H9 (cell line): ENCODE data around the gene NRP2. TPM values are rescaled to one million over a fixed set of nuclear protein-coding genes. Genes with fewer than 3 reads are reported as not detected.

Experiments
- DNase-seq: peaks from one replicate; pipeline ENCODE4 v3.0.0-alpha.2; 2017
- H2AFZ ChIP-seq: one replicate; pipeline ENCODE4 v1.6.1; 2013; ENCODE audit warnings: mild to moderate bottlenecking, low read length, control low read depth, moderate library complexity
- H2AK5ac ChIP-seq: 2 replicates; pipeline ENCODE4 v1.6.1; 2013; ENCODE audit warnings: low read length, control low read depth, mixed read lengths; ENCODE audit not compliant: insufficient read length
- H2BK120ac ChIP-seq: one replicate; pipeline ENCODE4 v1.6.1; 2013; ENCODE audit warnings: low read depth, mild to moderate bottlenecking, low read length, control low read depth, inconsistent platforms; ENCODE audit not compliant: poor library complexity, severe bottlenecking
- H2BK12ac ChIP-seq: 2 replicates; pipeline ENCODE4 v1.6.1; 2013; ENCODE audit warnings: low read length, control low read depth, mixed read lengths, low read depth; ENCODE audit not compliant: insufficient read length
- H2BK15ac ChIP-seq: 2 replicates; pipeline ENCODE4 v1.6.1; 2013; ENCODE audit warnings: low read depth, low read length, control low read depth
- H2BK20ac ChIP-seq: one replicate; pipeline ENCODE4 v1.6.1; 2013; ENCODE audit warnings: low read depth, mild to moderate bottlenecking, low read length, control low read depth, inconsistent platforms; ENCODE audit not compliant: poor library complexity, severe bottlenecking
- H2BK5ac ChIP-seq: 2 replicates; pipeline ENCODE4 v1.6.1; 2013; ENCODE audit warnings: low read length, control low read depth, mixed read lengths; ENCODE audit not compliant: insufficient read length
- H3K14ac ChIP-seq: 2 replicates; pipeline ENCODE4 v1.6.1; 2013; ENCODE audit warnings: low read length, control low read depth; ENCODE audit not compliant: insufficient read depth
- H3K18ac ChIP-seq: 2 replicates; pipeline ENCODE4 v1.6.1; 2013; ENCODE audit warnings: low read depth, mild to moderate bottlenecking, mixed read lengths, low read length, control low read depth; ENCODE audit not compliant: insufficient read length
- H3K23ac ChIP-seq: 2 replicates; pipeline ENCODE4 v1.6.1; 2013; ENCODE audit warnings: low read length, control low read depth, mixed read lengths, low read depth; ENCODE audit not compliant: insufficient read length
- H3K23me2 ChIP-seq: 2 replicates; pipeline ENCODE4 v1.6.1; 2013; ENCODE audit warnings: low read depth, mild to moderate bottlenecking, mixed read lengths, low read length, control low read depth; ENCODE audit not compliant: insufficient read length, poor library complexity, severe bottlenecking
- H3K27ac ChIP-seq: 2 replicates; pipeline ENCODE4 v1.5.1; 2013; ENCODE audit warnings: low read length, control low read depth, mixed read lengths, low read depth; ENCODE audit not compliant: insufficient read length
- H3K27me3 ChIP-seq: 2 replicates; pipeline ENCODE4 v1.6.1; 2013; ENCODE audit warnings: low read length, control low read depth, inconsistent platforms; ENCODE audit not compliant: insufficient read depth
- H3K4ac ChIP-seq: 2 replicates; pipeline ENCODE4 v1.6.1; 2013; ENCODE audit warnings: low read depth, mild to moderate bottlenecking, control low read depth, inconsistent platforms, low read length, moderate library complexity
- H3K4me1 ChIP-seq: 2 replicates; pipeline ENCODE4 v1.6.1; 2013; ENCODE audit warnings: low read length, control low read depth, inconsistent platforms; ENCODE audit not compliant: insufficient read depth
- H3K4me2 ChIP-seq: 2 replicates; pipeline ENCODE4 v1.6.1; 2013; ENCODE audit warnings: low read length, control low read depth, mixed read lengths; ENCODE audit not compliant: insufficient read length, insufficient read depth
- H3K56ac ChIP-seq: 2 replicates; pipeline ENCODE4 v1.6.1; 2013; ENCODE audit warnings: low read depth, mild to moderate bottlenecking, mixed read lengths, low read length, control low read depth; ENCODE audit not compliant: insufficient read length
- H3K79me1 ChIP-seq: 2 replicates; pipeline ENCODE4 v1.6.1; 2013; ENCODE audit warnings: low read depth, mild to moderate bottlenecking, moderate library complexity, low read length, control low read depth, inconsistent platforms; ENCODE audit not compliant: insufficient read depth, poor library complexity, severe bottlenecking
- H3K79me2 ChIP-seq: 2 replicates; pipeline ENCODE4 v1.6.1; 2013; ENCODE audit warnings: low read length, control low read depth, inconsistent platforms; ENCODE audit not compliant: insufficient read depth
- H3K9ac ChIP-seq: 2 replicates; pipeline ENCODE4 v1.6.1; 2013; ENCODE audit warnings: low read length, control low read depth, mixed read lengths; ENCODE audit not compliant: insufficient read length; ENCODE audit errors: extremely low read depth
- H3K9me3 ChIP-seq: one replicate; pipeline ENCODE4 v1.6.1; 2013; ENCODE audit warnings: low read depth, low read length, inconsistent platforms; ENCODE audit not compliant: control insufficient read depth
- H3T11ph ChIP-seq: one replicate; pipeline ENCODE4 v1.6.1; 2013; ENCODE audit warnings: mild to moderate bottlenecking, low read length, control low read depth, inconsistent platforms
- H4K20me1 ChIP-seq: one replicate; pipeline ENCODE4 v1.6.1; 2013; ENCODE audit not compliant: control insufficient read depth, insufficient read length, insufficient read depth
- H4K5ac ChIP-seq: 2 replicates; pipeline ENCODE4 v1.6.1; 2013; ENCODE audit warnings: low read depth, mild to moderate bottlenecking, mixed read lengths, low read length, control low read depth; ENCODE audit not compliant: insufficient read length
- H4K8ac ChIP-seq: replicated peaks from 2 replicates; pipeline ENCODE4 v1.6.1; 2013; ENCODE audit warnings: low read length, control low read depth, mixed read lengths, low read depth; ENCODE audit not compliant: insufficient read length
- H4K91ac ChIP-seq: 2 replicates; pipeline ENCODE4 v1.6.1; 2013; ENCODE audit warnings: low read depth, mild to moderate bottlenecking, moderate library complexity, mixed read lengths, low read length, control low read depth; ENCODE audit not compliant: insufficient read length
- H3K27ac Mint-ChIP-seq, 3 experiments: 2 replicates in 2 of 3; 3 replicates in 1 of 3; pipeline ENCODE4 v1.8.0; 2020 to 2021; ENCODE audit warnings: mixed read lengths in 3 of 3, mild to moderate bottlenecking in 1 of 3, moderate library complexity in 1 of 3
- H3K27me3 Mint-ChIP-seq: 2 replicates; pipeline ENCODE4 v1.8.0; 2021; ENCODE audit warnings: low read depth, mild to moderate bottlenecking, moderate library complexity, mixed read lengths
- H3K36me3 Mint-ChIP-seq, 3 experiments: 2 replicates in 2 of 3; 3 replicates in 1 of 3; pipeline ENCODE4 v1.8.0; 2020 to 2021; ENCODE audit warnings: low read depth in 3 of 3, mixed read lengths in 3 of 3; ENCODE audit not compliant: insufficient read depth in 1 of 3
- H3K4me1 Mint-ChIP-seq, 2 experiments: 2 replicates each; pipeline ENCODE4 v1.8.0; 2020; ENCODE audit warnings: mixed read lengths in 2 of 2
- H3K4me3 Mint-ChIP-seq, 2 experiments: 2 replicates in 1 of 2; 3 replicates in 1 of 2; pipeline ENCODE4 v1.8.0; 2020 to 2021; ENCODE audit warnings: mild to moderate bottlenecking in 2 of 2, mixed read lengths in 2 of 2, moderate library complexity in 1 of 2
- H3K9me3 Mint-ChIP-seq, 2 experiments: 2 replicates in 1 of 2; 3 replicates in 1 of 2; pipeline ENCODE4 v1.8.0; 2020; ENCODE audit warnings: mild to moderate bottlenecking in 2 of 2, mixed read lengths in 2 of 2, moderate library complexity in 1 of 2
- WGBS: extraction: QIAGEN DNeasy Blood & Tissue Kit; methylation state at CpG from one replicate; pipeline ENCODE4 v1.1.7; 2013; ENCODE audit warnings: missing lambda C conversion rate, low lambda C conversion rate, mixed read lengths; ENCODE audit not compliant: insufficient read length; ENCODE audit errors: extremely low coverage; 5-methylcytosine and 5-hydroxymethylcytosine counted together
- total RNA-seq: library from RNA; stranded (reverse); gene quantifications from 2 replicates; pipeline ENCODE4 v1.2.1, GENCODE V29; 2021
- TF ChIP-seq, protein P1 (sequence below): fragments of 200-600 bp; sonication (generic); conservative IDR thresholded peaks from 3 replicates; pipeline ENCODE4 v1.8.0; 2021; ENCODE audit warnings: antibody characterized with exemption, mild to moderate bottlenecking

NRP2 gene
- total RNA-seq, 1 experiment from 2014 or later = 19.7 TPM

DNA sequence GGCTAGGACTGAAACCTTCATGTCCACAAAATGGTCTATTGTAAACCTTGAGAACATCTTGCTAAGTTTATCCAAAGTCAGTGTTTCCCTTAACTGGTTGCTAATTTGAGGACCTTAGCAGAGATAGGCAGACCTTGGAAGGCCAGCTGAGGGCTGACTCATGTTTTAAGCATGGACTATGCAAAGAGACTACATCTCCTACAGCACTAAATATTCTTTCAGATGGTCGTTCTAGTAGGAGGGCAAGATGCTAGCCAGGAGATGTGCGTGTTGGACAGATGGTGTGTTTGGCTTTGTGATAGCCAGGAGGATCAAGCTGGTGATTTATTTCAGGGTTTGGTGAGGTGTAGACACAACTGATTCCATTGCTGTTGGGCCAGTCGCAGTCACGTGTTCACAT, 75.8 kb downstream of the NRP2 start:
- Mint-ChIP-seq H3K9me3 (no peaks in the 10 kb centered on the region), H3K36me3 (peaks cover 3 to 8% (median 4%) of the 10 kb centered on the region in 3 experiments; a peak in 4 of 7 replicates), H3K27ac (peak overlapping the region in 1 of 3 experiments; percentile 19; a peak in 1 of 7 replicates), H3K4me3 (no peak overlapping the region), H3K27me3 (peaks cover 4% of the 10 kb centered on the region; the same call in 1 of the 2 replicates), H3K4me1 (peaks cover 18 to 44% of the 10 kb centered on the region in 2 experiments)
- Histone ChIP-seq H3K9ac (no peak overlapping the region), H3K27ac (no peak overlapping the region), H3K79me1 (no peaks in the 10 kb centered on the region), H4K91ac (no peak overlapping the region), H3K14ac (no peak overlapping the region), H2BK15ac (no peak overlapping the region), H3K4me1 (no peaks in the 10 kb centered on the region), H3K79me2 (no peaks in the 10 kb centered on the region), H2BK12ac (no peak overlapping the region), H2BK20ac (no peak overlapping the region), H3K18ac (no peak overlapping the region), H3T11ph (no peak overlapping the region), H4K20me1 (no peaks in the 10 kb centered on the region), H2BK120ac (no peak overlapping the region), H3K23ac (no peak overlapping the region), H2AK5ac (no peak overlapping the region), H4K5ac (no peak overlapping the region), H4K8ac (no peak overlapping the region), H2AFZ (no peak overlapping the region), H3K4ac (no peak overlapping the region), H3K23me2 (no peaks in the 10 kb centered on the region), H3K9me3 (no peaks in the 10 kb centered on the region), H3K27me3 (no peaks in the 10 kb centered on the region), H3K56ac (no peak overlapping the region), H2BK5ac (no peak overlapping the region), H3K4me2 (no peak overlapping the region)
- WGBS = no CpG with 5 or more reads among the region's 4 CpGs
- TF ChIP-seq, protein P1, sequence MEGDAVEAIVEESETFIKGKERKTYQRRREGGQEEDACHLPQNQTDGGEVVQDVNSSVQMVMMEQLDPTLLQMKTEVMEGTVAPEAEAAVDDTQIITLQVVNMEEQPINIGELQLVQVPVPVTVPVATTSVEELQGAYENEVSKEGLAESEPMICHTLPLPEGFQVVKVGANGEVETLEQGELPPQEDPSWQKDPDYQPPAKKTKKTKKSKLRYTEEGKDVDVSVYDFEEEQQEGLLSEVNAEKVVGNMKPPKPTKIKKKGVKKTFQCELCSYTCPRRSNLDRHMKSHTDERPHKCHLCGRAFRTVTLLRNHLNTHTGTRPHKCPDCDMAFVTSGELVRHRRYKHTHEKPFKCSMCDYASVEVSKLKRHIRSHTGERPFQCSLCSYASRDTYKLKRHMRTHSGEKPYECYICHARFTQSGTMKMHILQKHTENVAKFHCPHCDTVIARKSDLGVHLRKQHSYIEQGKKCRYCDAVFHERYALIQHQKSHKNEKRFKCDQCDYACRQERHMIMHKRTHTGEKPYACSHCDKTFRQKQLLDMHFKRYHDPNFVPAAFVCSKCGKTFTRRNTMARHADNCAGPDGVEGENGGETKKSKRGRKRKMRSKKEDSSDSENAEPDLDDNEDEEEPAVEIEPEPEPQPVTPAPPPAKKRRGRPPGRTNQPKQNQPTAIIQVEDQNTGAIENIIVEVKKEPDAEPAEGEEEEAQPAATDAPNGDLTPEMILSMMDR = no peak
- DNase-seq = no peak
